HG03342 (cell line): ENCODE results near the gene RSPRY1.
A peak's percentile ranks its signal among the peaks of the same experiment; 100 is the strongest.

Experiments used
- ATAC-seq: cut with Tn5 transposase; IDR thresholded peaks from one replicate; pipeline ENCODE4 v1.9.1; 2021; ENCODE audit warnings: mild to moderate bottlenecking, moderate library complexity; ENCODE audit not compliant: unreplicated experiment

Gene RSPRY1

GRCh38 chr16:57185945-57186871, at the start of gene RSPRY1, which contains the start of gene PSME3IP1:
Gene RSPRY1, plus strand, starts transcription at chr16:57186329. Its CDS starts 18,330 bp downstream, at chr16:57204659.
Gene PSME3IP1, minus strand, starts transcription at chr16:57186039. Its CDS starts 12,185 bp downstream, at chr16:57173854.
- peak; percentile 86 for ATAC-seq

GRCh38 chr16:57137043-57137442, 49.1 kb upstream of the RSPRY1 start:
- no peak for ATAC-seq

- no peak for ATAC-seq
These were observed 48.4 kb upstream of the RSPRY1 start for GRCh38 chr16:57137566-57138273.

GRCh38 chr16:57138281-57138935, 47.7 kb upstream of the RSPRY1 start:
- ATAC-seq: no peak

- ATAC-seq: no peak
These were observed 45.0 kb upstream of the RSPRY1 start for GRCh38 chr16:57140931-57141668.

GRCh38 chr16:57141822-57142631, 44.1 kb upstream of the RSPRY1 start:
- ATAC-seq: no peak

GRCh38 chr16:57143149-57143921, 42.8 kb upstream of the RSPRY1 start:
- ATAC-seq: no peak

GRCh38 chr16:57144027-57144426, 42.1 kb upstream of the RSPRY1 start:
- no peak for ATAC-seq

GRCh38 chr16:57145046-57146021, 40.8 kb upstream of the RSPRY1 start:
- ATAC-seq: no peak

GRCh38 chr16:57146040-57146647, 40.0 kb upstream of the RSPRY1 start:
- no peak for ATAC-seq

GRCh38 chr16:57146735-57147134, 39.4 kb upstream of the RSPRY1 start:
- ATAC-seq: no peak

- no peak for ATAC-seq
These were observed 38.5 kb upstream of the RSPRY1 start for GRCh38 chr16:57147381-57148221.

GRCh38 chr16:57148481-57148880, 37.6 kb upstream of the RSPRY1 start:
- ATAC-seq: no peak

GRCh38 chr16:57149391-57149790, 36.7 kb upstream of the RSPRY1 start:
- no peak for ATAC-seq

- ATAC-seq: no peak
These were observed 35.3 kb upstream of the RSPRY1 start for GRCh38 chr16:57150682-57151330.

GRCh38 chr16:57151369-57151768, 34.8 kb upstream of the RSPRY1 start:
- ATAC-seq: no peak
